ENCODE measurements around the gene SLC35D2.
A peak's percentile ranks its signal among the peaks of the same experiment; 100 is the strongest.
"Not testable (repeated sequence)": the region's sequence is repeated elsewhere in the genome, so short reads cannot be mapped to it uniquely, and the experiment has no call there.

SLC35D2 gene

DNA sequence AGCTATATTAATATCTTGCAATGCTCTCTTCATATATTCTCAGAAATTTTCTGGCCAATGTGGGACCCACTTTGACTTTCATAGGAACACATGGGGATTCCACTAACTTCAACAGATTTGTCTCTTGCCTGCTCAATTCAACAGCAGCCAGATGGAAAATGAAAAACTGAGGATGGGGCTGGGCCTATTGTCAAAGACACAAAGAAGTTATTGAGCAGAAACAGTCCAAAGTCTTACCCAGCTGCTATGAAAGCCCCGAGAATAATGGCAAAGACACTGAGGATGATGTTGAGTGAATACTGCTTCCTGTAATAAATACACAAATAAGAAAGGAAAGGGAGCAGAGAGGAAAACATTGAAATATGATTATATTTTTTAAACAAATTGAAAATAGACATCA lies 32.6 kb downstream of the SLC35D2 start:
- DNase-seq, result no peak

DNA sequence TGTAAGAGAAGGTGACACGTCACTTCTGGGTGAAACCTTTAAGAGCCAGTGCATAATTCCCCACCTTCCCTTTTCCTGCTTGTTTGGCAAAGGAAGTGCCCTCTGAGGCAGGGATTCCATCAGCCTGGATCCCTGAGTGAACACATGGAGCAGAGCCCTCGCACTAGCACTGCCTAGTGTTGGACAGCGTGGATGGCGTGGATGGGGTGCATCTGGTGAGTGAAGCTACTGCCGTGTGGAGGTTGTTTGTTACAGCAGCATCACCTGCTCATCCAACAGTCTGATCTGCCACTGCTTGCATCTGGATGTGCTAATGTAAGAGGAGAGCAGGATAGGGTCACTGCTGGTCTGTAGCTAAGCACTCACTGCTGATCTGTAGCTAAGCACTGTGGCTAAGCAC lies 35.2 kb downstream of the SLC35D2 start:
- no peak for DNase-seq

DNA sequence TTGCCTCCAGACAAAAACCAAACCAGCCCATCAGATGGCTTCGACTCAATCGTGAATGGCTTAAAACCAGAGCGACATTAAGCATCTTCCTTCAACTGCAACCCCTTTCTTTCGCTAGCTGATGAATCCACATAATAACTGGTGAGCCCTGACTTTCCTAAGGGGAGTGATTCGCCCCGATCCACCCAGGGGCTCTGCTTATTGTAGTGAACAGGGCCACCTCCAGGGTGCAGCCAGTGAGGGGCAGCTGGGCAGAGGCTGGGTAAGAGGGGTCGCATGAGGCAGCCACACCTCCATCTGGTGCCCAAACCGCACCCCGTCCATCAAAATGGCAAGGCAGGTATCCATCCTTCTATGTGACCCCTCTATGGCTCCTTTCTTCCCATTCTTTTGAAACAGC lies 38.0 kb downstream of the SLC35D2 start:
- no peak for DNase-seq

DNA sequence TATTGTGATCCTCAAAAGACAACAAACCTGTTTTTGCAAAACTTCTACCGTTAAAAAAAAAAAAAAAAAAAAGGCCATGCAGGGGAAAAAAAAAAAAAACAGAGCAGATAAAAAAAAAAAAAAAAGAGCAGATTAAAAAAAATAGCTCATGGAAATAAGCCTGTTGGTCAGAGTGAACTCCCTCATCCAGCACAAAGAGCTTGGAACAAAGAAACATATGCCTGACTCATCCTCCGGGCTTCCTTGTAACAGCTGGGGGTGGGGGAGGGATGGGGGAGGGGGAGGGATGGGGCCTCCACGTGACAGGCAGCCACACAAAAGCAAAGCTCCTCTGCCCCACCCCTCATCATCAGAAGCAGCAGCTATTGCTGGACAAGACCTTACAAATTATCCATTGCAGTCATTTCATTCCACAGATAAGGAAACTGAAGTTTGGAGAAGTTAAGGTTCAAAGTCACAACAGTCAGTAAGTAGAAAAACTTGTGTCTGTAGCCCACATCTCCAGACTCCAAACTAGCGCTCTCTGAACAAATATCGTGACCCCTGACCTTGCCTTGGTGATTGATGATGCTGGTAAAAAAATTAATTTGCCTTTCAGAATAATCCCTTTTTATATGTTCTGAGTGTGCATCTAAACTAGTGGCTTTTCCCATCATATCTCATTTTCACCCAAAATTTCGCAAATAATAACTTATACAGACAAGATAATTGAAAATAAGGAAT lies 38.9 kb downstream of the SLC35D2 start:
- no peak for DNase-seq

DNA sequence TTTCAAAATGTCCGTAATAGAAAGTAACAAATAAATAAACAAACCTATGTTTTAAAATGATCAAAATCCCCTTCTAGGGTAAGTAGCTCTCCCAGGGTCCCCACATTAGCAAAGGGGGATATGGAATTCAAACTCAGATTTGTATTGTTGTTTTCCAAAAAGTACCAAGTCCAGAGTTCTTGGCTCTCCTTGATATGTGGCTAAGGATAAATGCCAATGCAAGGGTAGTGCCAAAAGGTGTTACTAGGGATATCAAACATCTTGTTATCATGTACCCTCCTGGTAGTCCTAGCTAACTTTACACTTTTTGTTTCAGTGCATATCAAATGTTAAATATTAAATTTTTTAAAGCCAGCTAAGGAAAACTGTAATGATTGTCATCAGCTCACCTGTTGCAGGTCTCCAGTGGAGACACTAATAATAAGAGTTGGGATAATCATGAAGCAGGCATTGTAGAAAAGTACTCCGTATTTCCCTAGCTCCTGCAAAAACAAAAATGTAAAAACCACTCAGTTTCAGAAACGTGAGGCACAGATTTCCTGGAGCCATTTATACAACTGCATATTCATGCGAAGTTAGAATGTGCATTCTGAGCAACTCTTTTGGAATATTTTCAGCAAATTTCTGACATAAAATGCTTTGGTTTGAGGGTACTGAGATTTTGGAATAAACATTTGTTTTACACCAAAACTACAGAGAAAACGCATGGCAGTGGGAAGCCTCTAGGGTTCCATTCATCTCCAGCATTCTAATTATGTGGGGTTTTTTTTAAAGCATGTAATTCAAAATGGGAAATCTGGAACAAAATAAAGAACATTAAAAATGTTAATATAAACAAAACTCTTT lies 39.8 kb downstream of the SLC35D2 start:
- DNase-seq, result no peak

DNA sequence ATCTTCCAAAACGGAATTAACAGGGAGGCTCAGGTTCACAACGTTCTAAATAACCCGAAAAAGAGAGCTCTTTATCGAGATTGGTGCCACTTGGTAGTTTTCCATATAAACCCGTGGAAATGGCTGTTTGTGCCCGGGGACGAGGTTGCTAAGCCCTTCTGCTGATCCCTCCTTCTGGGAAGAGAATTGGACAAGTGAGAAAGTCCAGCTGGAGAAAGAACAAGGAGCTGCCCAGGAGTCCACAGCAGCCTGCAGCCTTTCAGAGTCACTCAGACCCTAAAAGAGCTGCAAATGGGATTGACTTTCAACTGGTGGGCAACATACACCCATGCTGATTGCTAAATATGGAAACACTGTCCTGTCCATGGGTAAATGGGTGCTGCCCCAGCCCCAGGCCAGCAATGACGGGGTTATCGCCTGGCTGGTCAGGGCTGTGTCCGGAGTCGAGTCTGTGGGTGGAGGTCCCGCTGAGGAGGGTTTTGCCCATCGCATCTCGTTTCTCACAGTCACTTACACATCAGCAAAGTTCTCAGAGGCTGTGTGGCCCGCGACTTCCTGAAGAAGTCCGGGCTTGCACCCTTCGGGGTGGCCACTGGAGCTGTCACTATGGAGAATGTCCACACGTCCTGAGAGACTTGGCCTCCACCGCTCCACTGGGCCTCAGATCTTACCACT lies 40.8 kb downstream of the SLC35D2 start:
- no peak for DNase-seq

DNA sequence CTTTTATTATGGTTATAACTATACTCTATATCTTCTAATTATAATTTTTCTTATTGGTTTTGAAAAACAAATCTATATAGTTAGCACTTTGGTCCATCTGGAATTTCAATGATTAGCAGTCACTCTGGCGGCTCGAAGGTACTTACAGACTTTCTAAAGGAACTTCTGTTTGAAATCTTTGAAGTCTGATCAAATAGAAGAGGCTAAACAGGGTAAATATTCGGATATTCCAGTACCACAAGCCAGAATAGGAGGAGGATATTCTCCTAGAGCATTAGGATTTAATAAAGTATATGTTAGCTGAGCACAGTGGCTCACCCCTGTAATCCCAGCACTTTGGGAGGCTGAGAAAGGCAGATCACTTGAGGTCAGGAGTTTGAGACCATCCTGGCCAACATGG lies 42.8 kb downstream of the SLC35D2 start:
- no peak for DNase-seq

DNA sequence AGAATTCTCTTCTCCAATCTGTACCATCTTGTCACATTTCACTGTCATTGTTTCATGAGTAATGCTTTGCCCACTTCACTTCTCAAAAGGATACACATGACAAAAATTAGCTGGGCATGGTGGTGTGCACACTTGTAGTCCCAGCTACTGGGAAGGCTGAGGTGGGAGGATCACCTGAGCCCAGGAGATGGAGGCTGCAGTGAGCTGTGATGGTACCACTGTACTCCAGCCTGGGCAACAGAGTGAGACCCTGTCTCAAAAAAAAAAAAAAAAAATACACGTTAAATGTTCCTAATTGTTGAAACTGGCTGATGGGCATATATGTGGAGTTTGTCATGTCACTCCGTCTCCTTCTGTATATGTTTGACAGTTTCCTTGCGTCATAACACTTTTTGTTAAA lies 45.2 kb downstream of the SLC35D2 start:
- DNase-seq, result no peak

DNA sequence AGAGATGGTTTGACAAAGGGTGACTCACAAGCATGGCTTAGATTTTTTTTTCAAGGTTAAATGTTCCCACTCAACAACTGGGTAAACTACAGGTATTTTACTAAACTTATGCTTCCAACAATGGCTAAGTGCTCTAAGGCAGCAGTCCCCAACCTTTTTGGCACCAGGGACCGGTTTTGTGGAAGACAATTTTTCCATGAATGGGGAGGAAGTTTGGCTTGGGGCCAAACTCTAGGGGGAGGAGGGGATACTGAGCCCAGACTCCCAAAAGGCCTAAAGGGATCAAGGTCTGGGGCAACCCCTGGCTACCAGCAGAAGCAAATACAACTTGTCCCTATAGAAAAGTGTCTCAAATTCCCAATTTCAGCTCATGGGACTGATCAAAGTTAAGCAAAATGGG lies 49.6 kb downstream of the SLC35D2 start:
- DNase-seq, result no peak

DNA sequence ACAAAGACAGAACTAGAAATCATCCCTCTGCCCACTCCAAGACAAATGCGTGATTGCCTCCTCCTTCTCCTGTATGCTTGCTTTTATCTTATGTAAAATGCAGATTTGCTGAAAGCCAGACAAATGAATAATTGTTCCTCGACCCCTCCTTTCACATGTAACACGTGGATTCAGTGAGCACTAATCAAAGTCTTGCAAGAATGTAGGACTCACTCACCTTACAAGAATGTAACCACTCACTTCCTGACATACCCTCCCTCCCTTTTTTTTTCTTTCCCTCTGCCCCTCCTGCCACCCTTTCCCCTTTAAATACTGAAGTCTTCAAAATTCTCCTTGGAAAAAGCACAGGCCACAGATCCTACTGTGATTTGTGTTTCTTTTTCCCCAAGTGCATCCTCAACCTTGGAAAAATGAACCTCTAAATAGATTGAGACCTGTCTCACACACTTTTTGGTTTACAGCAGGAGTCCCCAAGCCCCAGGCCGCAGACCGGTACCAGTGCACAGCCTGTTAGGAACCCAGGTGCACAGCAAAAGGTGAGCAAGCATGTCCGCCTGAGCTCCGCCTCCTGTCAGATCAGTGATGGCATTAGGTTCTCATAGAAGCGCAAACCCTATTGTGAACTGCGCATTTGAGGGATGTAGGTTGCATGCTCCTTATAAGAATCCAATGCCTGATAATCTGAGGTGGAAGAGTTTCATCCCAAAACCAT lies 52.1 kb downstream of the SLC35D2 start:
- DNase-seq, result no peak

DNA sequence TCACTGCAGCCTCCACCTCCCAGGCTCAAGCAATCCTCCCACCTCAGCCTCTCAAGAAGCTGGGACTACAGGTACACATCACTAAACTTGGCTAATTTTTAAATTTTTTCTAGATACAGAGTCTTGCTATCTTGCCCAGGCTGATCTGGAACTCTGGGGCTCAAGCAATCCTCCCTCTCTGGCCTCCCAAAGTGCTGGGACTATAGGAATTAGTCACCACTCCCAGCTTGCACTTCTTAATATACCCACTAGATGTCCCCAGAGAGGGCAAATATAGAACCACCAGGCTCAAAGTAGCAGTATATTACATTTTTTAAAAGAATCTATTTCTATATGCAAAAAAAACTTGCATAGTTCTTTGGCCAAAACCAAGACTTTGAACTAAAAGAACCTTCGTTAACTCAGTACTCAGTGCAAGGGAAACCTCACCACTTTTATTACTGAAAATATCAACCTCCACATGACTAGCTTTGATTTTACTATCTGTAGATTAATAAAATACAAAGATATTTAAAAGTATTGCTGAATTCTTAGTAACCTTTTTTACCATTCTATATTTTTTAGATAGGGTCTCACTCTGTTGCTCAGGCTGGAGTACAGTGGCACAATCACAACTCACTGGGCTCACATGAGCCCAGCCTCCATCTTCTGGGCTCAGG lies 55.7 kb downstream of the SLC35D2 start:
- peak; percentile 19 for DNase-seq

DNA sequence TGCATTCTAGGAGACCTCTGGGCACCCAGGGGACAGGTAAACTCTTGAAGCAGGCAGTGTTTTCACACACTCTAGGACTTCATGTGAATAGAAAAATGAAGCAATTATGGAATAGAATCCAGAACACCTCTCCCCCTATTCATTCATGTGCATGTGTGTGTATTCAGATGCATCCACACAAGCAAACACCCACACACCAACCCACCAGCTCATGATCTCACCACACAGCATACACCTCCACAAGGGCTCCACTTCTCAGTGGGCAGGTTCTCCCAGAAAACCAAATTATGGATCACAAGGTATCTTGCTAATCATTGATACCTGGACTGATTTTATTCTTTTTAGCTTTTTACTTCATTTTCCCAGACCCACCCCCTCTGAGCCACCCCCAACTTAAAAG lies 60.3 kb downstream of the SLC35D2 start:
- no peak for DNase-seq

DNA sequence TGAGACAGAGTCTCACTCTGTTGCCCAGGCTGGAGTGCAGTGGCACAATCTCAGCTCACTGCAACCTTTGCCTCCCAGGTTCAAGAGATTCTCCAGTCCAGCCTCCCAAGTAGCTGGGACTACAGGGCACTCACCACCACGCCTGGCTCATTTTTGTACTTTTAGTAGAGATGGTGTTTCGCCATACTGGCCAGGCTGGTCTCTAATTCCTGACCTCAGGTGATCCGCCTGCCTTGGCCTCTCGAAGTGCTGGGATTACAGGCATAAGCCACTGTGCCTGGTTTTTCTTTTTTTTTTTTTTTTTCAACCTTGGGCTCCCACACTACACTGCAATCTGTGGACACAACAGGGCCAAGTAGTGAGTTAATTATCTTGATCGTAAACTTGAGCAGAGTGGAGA lies 60.8 kb downstream of the SLC35D2 start:
- DNase-seq, result not testable (repeated sequence)

DNA sequence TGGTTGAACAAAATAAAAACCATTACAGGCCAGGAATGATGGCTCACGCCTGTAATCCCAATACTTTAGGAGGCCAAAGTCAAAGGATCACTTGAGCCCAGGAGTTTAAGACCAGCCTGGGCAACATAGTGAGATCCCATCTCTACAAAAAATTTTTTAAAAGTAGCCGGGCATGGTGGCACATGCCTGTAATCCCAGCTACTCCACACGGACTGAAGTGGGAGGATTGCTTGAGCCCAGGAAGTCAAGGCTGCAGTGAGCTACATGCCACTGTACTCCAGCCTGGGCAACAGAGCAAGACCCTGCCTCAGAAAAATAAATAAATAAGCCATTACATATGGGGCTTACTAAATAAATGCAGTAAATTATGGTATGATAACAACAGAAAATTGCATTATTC lies 61.3 kb downstream of the SLC35D2 start:
- not testable (repeated sequence) for DNase-seq

DNA sequence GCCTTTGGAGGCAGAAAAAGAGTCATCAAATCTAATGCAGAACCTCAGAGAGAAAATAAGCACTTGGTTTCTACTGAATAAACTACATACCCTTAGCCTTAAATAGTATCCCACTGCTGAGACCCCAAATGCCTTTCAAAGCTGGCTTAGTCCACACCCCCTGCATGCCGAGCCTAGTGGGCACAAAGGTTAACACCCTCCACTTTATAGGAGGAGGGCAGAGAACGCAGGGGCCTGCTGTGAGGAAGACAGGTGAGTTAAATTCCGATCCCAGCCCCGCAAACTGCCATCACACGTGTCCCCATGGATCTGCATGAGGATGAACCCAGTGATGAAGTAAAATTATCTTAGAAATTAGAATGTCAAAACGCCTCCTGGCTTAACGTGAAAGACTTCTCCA lies 62.0 kb downstream of the SLC35D2 start:
- no peak for DNase-seq

DNA sequence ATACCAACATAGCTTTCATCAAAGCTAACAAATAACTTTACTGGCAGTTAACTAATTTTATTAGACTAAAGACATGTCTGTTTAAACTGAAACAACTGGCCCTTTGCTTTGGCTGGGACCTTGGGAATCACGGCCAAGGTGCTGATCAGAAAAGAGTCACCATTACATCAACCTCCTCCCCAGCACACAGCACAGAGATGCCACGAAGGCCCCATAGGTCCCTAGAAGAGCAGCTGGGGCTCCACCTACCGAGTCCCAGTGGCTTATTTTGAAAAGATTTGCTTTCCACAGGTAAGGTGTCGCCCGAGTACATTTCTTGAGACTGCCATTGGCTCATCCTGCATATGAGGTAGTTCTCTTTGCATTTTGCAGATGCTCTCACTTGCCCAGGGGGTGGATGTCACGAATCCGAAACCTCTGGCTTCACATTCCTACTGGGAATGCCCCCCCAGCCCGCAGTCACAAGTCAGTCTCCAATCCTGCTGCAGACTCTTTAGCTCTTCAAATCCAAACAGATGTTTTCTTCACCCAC lies 62.7 kb downstream of the SLC35D2 start:
- no peak for DNase-seq

DNA sequence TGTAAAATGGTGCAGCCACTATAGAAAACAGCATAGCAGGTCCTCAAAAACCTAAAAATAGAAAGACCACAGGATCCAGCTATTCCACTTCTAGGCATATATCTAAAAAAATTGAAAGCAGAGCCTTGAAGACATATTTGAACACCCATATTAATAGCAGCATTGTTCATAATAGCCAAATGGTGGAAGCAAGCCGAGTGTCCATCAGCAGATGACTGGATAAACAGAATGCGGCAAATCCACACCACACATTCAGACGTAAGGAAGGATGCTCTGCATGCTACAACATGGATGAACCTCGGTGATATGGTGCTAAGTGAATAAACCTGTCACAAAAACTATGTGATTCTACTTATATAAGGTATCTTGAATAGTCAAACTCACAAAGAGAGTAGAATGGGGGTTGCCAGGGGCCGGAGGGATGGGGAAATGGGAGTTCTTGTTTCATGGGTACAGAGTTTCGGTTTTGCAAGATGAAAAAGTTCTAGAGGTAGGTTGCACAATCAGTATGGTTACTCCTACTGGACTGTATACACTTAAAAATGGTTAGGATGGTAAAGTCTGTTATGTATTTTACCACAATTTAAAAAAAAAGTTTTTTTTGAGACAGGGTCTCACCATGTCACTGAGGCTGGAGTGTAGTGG lies 64.5 kb downstream of the SLC35D2 start:
- DNase-seq, result no peak

DNA sequence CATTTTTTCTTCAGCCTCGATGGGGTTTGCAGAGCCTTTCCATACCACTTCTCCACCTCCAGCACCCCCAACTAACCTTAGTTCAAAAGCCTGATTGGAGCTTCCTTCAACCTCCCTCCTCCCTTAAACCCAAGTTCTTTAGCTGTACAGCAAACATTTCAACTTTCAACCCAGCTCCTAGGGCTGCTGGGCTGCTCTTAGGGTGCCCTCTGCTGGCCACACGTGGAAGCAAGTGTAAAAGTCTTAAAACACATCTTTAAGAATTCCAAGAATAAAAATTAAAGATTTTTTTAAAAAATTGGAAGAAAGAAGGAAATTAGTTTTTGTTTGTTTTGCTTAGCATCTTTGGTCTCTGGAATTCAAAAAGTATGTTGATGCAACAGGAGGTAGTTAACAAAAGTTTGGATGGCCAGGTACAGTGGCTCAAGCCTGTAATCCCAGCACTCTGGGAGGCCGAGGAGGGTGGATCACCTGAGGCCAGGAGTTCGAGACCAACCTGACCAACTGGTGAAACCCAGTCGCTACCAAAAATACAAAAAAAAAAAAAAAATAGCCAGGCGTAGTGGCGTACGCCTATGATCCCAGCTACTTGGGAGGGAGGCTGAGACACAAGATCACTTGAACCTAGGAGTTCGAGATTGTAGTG lies 66.1 kb downstream of the SLC35D2 start:
- DNase-seq, result peak; percentile 16

DNA sequence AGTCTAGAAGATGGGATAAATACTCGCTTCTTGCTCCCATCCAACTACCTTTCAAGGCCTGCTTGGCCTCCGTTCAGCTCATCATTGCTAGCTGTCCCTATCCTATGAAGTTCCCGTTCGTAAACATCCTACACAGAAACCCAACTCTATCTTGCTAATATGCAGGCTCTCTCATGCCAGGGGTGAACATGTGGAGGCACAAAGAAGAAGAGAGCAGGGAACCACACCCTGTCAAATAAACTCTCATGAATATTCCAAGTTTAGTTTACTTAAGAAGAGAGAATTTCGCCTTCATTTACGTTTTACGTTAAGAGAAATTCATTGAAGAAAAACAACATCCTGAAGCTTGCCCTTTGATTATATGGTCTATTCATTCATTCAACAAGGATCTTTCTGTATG lies 73.7 kb downstream of the SLC35D2 start:
- DNase-seq, result no peak

DNA sequence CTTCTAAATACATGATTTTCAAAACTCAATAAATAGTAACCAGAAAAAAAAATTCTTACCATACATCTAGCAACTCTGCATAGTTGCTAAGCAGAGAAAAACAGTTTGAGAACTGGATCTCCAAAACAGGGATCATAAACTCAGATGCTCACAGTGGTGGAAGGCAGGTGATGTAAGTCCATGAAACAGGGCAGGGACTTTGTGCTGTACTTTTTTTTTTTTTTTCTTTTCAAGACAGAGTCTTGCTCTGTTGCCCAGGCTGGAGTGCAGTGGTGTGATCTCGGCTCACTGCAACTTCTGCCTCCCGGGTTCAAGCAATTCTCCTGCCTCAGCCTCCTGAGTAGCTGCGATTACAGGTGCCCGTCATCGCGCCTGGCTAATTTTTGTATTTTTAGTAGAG lies 76.6 kb downstream of the SLC35D2 start:
- not testable (repeated sequence) for DNase-seq

DNA sequence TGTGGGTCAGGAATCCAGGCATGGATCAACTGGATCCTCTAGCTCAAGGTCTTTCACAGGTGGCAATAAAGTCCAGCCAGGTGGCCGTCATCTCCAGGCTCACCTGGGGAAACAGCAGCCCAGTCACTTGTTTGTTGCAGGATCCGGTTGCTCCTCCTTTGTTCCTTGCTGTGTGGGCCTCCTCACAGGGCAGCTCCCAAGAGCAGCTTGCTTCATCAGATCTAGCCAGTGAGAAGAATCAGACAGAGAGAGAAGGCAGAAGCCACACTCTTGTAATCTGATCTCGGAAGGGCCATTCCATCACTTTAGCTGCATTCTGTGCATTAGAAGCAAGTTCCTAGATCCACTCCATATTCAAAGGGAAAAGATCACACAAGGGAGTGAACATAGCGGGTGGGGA lies 78.3 kb downstream of the SLC35D2 start:
- no peak for DNase-seq

Data from activated CD4-positive, alpha-beta T cell treated with anti-CD3 and anti-CD28 coated beads, Interleukin-2, amount 50 U/mL, for 1 hour (primary cell).